Renal pelvis (tissue), 4 donors: ENCODE results near the gene NCBP2L. TPM values are rescaled to one million over a fixed set of nuclear protein-coding genes. Genes with fewer than 3 reads are reported as not detected.

Experiments used
- DNase-seq: peaks from one replicate; pipeline ENCODE4 v3.0.0-alpha.2; 2013
- polyA plus RNA-seq, 3 donors: library from polyadenylated mRNA; unstranded; fragments of 120-200 nt; gene quantifications; one replicate each; pipeline ENCODE4 v1.2.1, GENCODE V29; 2013; ENCODE audit not compliant: insufficient read length in 3 of 3

Gene NCBP2L
- polyA plus RNA-seq, 3 donors: 0.04 TPM; not detected in 2

GRCh38 chrX:107752043-107752442 is 25.5 kb upstream of the NCBP2L start:
- no peak for DNase-seq

DNA sequence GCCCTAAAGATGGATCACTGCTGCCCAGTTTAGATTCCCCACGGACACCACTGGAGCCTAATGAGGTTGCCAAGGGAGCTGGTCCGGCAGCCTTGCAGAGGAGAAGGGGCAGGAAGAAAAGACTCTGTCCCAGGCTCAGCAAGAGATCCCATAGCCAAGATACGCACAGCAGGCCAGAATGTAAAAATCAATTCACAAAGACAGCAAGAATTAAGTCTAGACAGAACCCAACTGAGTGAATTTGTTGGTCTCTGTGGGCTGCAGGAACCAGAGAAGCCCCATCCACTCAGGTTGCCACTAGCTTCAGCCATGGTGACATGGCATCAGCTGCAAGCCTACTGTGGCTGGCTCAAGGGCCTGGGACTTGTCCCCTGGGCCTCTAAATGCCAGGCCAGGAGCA is 24.8 kb upstream of the NCBP2L start:
- DNase-seq: no peak

DNA sequence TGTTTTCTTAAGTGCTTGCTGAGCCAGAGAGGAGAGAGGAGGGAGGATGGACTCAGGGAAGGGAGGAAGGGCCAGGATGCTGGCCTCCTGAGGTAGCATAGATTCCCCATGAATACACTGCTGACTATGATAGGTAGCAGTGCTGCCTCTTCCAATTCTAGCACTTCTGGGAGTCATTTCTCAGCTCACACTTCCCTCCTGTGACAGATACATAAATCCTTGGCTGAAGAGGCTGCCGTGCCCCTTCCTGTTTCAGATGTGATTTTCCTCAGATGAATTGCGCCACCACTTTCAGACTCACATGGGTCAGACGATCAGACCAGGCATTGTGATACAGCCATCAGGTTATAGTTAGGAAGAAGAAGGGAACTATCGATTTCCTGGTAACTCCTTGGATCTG is 24.3 kb upstream of the NCBP2L start:
- no peak for DNase-seq

- no peak for DNase-seq
Observed at GRCh38 chrX:107755721-107756120, 21.8 kb upstream of the NCBP2L start.

- DNase-seq: no peak
Observed at GRCh38 chrX:107758231-107758766, 19.2 kb upstream of the NCBP2L start.

DNA sequence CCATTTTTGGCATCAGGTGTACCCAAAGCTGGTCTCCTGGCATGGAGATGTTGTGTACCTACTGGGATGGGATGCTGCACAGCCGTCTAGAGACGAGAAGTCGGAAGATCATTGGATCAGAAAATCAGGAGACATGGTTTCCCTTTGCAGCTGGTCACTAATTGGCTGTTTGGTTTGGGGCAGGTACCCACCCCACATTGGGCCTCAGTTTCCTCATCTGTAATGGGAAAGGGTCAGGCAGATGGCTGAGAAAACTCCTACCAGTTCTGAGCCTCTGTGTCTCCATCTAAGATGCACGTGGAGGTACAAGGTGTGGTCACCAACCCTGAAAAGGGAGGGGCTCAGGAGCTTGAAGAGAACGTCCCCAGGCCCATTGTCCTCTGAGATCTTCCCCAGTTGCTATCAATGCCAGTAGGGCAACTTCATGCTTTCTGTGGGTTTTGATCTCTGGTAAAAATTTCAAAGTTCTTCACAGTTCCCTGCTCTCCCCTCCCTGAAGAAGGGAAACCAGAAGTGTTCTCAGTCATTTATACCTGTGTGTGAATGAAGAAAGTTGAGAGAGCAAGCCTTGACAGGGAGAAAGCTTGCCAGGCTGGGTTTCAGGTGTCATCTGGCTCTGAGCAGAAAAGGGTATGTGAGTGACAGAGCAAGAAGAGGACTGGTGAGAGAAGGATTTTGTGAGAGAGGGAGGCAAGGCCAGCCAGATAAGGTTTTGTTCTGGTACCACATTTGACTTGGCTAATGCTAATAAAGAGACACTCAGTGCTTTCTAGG is 17.0 kb upstream of the NCBP2L start:
- no peak for DNase-seq

GRCh38 chrX:107763647-107764046 is 13.9 kb upstream of the NCBP2L start:
- DNase-seq: no peak

DNA sequence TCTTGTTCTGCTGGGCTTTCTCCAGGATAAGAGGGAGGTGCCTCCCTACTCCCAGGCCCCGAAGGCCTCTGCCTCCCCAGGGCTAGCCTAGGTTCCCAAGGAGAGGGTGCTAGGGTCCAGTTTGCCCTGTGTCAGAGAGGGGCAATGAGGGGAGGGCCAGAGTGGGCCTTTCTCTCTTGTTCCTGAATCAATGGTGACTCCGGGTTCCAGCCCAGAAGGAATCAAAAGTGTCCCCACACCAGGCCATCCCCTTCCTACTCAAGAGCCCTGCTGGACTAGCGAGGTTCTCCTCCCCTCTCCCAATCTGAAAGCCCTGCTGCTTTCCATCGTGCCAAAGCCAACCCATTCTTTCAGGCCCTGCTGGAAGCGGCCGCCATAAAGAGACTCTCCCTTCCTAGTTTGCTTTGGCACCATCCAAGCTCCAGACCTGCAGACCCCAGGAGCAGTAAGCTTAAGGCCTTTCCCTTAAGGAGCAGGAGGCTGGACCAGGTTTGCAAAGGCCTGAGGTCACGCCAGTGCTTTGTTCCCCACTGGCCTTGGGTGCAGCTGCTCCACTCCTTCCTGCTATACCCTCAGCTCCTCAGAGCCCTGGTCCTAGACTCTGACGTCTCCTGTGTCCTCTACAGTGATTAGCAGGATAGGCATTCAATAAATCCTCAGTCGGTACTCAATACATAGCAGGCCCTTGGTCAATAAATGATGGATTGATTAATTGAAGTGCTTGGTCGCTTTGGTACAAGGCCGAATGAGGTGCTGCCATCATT is 12.5 kb upstream of the NCBP2L start:
- DNase-seq: no peak

DNA sequence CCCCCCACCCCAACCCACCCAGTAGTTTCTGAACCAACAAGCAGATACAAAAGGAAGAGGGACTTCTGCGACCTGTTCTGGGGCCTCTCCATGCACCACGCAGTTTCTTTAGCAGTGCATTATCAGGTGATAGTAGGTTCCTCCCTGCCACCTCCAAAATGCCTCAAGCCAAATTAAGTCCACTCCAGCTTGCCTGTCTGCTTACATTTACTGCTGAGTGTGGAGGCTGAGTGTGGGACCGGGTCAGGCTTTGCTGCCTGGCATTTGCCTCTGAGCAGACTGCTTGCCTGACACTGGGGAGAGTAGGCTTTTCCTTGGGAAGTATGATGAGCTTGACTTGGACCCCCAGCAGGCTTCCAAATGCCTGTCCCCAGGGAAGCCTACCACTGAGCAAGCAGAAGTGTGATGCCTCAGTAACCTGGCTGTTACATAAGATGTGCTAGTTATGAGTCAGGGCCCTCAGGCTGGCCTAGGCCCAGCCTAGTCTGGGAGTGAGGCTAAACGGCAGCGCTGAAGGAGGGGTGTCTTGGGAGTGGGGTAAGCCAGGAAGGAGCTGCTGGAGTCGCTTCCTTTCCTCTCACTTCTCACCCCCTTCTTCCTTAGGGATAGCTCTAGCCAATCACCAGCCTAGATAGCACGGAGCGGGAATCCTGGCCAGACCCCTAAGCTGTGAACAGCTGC is 10.9 kb upstream of the NCBP2L start:
- no peak for DNase-seq

GRCh38 chrX:107768051-107768450 is 9.5 kb upstream of the NCBP2L start:
- DNase-seq: no peak

DNA sequence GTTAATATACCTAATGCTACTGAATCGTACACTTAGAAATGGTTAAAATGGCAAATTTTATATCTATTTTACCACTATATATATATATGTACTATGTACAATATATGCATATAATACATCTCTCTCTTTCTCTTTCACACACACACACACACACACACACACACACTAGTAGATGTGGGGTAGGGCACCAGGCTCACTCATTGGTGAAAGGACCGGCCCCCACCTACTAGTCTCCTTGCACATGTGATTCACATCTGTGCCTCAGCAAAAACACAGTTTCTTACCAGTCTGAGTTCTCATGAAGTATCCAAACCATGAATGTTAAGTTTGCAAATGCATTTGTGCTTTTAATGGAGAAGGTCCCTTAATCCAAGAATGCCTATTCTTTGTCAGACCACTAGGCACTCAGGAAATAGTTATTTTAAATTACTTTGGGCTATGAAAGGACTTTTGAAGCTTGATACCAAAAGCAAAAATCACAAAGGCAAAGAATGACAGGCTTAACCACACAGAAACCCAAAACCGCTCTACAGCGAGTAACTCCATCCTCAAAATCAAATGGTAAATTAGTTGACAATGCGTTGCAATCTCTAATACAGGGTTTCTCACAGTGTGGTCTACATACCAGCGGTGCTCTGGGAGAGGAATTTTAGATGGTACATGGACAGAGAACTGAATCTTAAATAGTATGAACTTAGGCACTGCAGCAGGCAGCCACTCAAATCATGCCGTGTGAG is 7.8 kb upstream of the NCBP2L start:
- no peak for DNase-seq

- no peak for DNase-seq
Observed at GRCh38 chrX:107773206-107773605, 4.3 kb upstream of the NCBP2L start.

GRCh38 chrX:107773906-107774435 is 3.6 kb upstream of the NCBP2L start:
- no peak for DNase-seq

DNA sequence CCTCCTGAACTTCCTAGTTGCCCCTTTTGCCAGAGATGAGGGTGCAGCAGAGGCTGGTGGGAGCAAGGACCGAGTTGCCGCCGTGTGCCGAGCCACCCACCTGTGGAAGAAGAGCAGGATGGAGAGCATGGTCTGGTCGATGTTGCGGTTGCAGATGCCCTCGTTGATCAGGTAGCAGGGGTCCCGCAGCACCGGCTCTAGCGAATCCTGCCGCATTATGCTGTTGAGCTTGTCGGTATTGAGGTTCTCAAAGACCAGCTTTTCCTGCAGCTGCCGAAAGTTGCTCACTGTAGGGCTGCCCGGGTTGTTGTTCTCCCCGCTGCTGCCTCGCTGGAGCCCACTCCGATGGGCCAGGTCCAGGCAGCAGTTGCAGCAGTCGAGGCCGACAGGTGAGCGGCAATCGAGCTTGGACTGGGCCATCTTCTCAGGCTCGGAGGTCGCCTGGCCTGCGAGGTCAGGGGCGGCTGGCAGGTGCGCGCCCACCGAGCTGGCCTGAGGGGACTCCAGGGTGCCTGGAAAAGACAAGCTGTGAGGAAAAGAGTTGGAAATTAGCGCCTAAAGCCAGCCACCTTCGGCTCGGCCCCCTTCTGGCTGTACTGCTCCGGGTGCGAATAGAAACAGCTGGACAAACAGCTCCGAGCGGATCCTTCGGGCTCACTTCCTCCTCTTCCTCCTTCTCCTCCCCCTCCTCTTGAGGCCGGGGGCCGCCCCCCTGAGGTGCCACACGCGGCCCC is 2.4 kb upstream of the NCBP2L start:
- no peak for DNase-seq

DNA sequence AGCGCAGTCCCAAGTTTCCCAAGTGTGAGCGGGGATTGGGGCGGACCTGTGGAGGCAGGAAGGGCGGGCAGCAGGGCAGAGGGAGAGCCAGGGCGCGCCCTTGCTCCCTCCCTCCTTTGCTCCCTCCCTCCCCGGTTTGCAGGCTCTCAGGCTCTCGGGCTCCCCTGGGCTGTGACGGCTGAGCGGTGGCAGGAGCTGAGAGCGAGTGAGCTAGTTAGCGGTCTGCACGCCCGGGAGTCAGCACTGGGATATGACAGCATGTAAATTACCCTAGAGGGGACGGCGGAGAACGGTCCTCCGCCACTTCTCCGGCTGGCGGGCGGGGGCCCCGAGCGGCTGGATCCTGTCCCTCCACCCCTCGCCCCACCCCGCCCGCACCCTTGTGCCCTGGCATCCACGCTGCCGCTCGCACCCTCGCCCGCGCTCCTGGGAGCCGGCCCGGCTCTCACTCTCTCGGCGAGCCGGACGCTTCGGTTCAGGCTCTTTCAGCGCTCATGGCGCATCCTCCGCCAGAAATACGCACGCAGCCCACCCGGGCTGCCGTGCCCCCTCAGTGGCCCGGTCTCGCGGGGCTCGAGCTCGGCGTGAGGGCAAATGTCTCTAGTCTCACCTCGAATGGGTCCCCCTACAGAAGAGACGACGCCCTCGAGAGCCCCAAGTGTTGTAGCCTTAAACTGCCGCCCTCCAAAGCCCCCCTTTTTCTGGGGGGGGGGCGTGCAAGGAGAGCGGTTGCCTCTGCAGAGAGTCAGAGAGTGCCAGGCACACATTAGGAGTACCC is 1.6 kb upstream of the NCBP2L start, which contains the start of gene TSC22D3:
Gene TSC22D3 (minus strand): TSS at position 54 of the 778 bp plus-strand sequence. CDS start 368 bp downstream, outside the sequence.
- peak; percentile 67 for DNase-seq

DNA sequence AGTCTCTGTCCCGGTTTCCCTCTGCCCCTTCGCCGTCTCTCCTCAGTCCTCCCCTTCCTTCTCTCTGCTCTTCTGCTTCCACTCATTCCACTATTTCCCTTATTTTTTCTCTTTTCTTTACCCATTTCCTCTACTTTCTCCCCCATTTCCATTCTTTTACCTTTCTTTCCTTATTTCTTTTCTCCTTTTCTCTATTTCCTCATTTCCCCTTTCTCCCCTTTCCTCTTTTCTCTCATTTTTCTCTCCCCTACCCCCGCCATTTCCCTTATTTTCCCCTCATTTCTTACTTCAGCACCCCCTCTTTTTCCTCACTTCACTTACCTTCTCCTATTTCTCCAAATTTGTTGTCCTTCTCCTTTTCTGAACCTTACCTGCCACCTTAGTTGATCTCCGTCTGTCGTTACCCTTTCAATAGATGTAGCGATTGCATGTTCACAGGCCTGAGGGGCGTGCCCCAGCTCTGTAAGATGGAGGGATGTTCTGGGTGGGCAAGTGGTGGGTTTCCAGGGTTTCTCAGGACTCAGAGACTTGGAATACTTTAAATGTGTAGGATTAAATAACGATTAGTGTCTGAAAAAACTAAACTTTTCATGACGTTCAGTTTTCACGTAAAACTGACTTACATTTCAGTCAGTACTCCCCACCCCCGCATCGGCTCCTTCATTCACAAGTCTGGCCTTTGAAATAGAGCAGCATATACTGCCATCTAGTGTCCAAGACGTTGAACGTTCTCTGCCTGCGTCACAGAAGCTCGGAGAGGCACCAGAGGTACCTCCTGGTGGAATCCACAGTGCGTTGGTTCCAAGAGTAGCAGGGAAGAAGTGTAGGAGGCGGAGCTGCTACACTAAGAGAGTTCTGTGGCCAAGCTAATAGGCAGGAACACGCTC is 641 bp upstream of the NCBP2L start:
- peak; percentile 84 for DNase-seq

- no peak for DNase-seq
Observed at GRCh38 chrX:107780525-107780924, 3.0 kb downstream of the NCBP2L start.

DNA sequence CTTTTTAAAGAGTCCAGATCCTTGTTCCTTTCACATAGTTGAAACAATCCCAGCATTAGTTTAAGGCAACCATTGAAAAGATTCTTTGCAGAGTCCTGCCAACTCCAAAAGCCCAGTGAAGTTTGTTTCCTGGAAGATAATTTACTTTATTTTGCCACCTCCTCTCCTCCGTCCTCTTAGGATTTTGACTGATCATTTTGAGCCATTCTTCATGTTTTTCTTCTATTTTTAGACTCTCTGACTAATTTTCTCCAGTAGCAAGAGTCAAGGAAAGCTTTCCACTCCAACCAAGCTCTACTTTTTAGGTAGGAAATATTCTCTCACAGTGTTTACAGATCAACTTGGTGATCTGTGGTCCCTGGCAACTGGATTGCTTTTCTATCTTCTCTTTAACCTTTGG is 10.3 kb downstream of the NCBP2L start:
- no peak for DNase-seq

DNA sequence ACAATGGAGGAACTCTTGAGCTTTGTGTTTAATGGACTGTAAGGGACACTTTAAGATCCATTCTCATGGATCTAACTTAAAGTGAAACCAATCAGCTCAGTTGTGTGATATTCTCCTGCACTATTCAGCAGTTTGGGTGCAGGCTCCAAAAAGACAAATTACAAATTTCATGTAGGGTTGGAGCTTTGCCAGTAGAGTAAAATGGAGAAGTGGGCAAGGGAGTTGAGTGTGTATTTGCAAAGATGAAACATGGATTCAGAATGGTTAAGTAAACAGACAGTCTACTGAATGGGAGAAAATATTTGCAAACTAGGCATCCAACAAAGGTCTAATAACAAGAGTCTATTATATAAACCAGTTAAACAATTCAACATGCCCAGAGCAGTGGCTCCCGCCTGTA is 26.9 kb downstream of the NCBP2L start:
- no peak for DNase-seq
